HG03457 (cell line): ENCODE data around the gene BUD23.
"Not testable (repeated sequence)": the region's sequence is repeated elsewhere in the genome, so short reads cannot be mapped to it uniquely, and the experiment has no call there.

Experiments
- ATAC-seq: cut with Tn5 transposase; IDR thresholded peaks from one replicate; pipeline ENCODE4 v1.9.1; 2021; ENCODE audit warnings: moderate number of reproducible peaks; ENCODE audit not compliant: unreplicated experiment

BUD23 gene

GRCh38 chr7:73668103-73668885 is 15.1 kb upstream of the BUD23 start:
- ATAC-seq: peak; percentile 15

GRCh38 chr7:73668886-73669230 is 14.5 kb upstream of the BUD23 start:
- ATAC-seq: no peak

- no peak for ATAC-seq
Measured at GRCh38 chr7:73669288-73669701, 14.1 kb upstream of the BUD23 start.

- ATAC-seq: no peak
Measured at GRCh38 chr7:73669858-73670385, 13.5 kb upstream of the BUD23 start.

- ATAC-seq: no peak
Measured at GRCh38 chr7:73671322-73671661, 12.1 kb upstream of the BUD23 start.

GRCh38 chr7:73671857-73672445 is 11.4 kb upstream of the BUD23 start:
- no peak for ATAC-seq

GRCh38 chr7:73674468-73675124 is 8.8 kb upstream of the BUD23 start:
- no peak for ATAC-seq

GRCh38 chr7:73676062-73676461 is 7.3 kb upstream of the BUD23 start:
- ATAC-seq: not testable (repeated sequence)

GRCh38 chr7:73678862-73679261 is 4.5 kb upstream of the BUD23 start:
- ATAC-seq: no peak

- no peak for ATAC-seq
Measured at GRCh38 chr7:73679709-73680108, 3.7 kb upstream of the BUD23 start.

- no peak for ATAC-seq
Measured at GRCh38 chr7:73680501-73680900, 2.9 kb upstream of the BUD23 start.

- no peak for ATAC-seq
Measured at GRCh38 chr7:73681031-73681430, 2.4 kb upstream of the BUD23 start.

- ATAC-seq: peak; percentile 8
Measured at GRCh38 chr7:73682745-73683055, 697 bp upstream of the BUD23 start.

- ATAC-seq: no peak
Measured at GRCh38 chr7:73683788-73684693, 644 bp downstream of the BUD23 start.

- no peak for ATAC-seq
Measured at GRCh38 chr7:73685311-73685710, 1.9 kb downstream of the BUD23 start.

GRCh38 chr7:73688288-73688687 is 4.9 kb downstream of the BUD23 start:
- no peak for ATAC-seq

GRCh38 chr7:73690646-73691045 is 7.2 kb downstream of the BUD23 start:
- no peak for ATAC-seq

GRCh38 chr7:73696372-73696771 is 13.0 kb downstream of the BUD23 start:
- ATAC-seq: no peak

GRCh38 chr7:73698410-73698809 is 15.0 kb downstream of the BUD23 start:
- ATAC-seq: no peak

- no peak for ATAC-seq
Measured at GRCh38 chr7:73699370-73700068, 16.1 kb downstream of the BUD23 start.

- no peak for ATAC-seq
Measured at GRCh38 chr7:73700069-73700423, 16.6 kb downstream of the BUD23 start.
